ENCODE data around the gene USP2. TPM values are rescaled to one million over a fixed set of nuclear protein-coding genes. Genes with fewer than 3 reads are reported as not detected.

USP2 gene
- total RNA-seq, 1 donor from 2014 or later: 2.6 TPM

- H3K27me3 Mint-ChIP-seq (ENCODE audit: unreplicated experiment): peaks cover 19% of the 10 kb centered on the region
- H3K27ac Mint-ChIP-seq (ENCODE audit: unreplicated experiment): no peak overlapping the region
- no peaks in the 10 kb centered on the region for H3K36me3 Mint-ChIP-seq (ENCODE audit: unreplicated experiment)
- no peaks in the 10 kb centered on the region for H3K4me1 Mint-ChIP-seq (ENCODE audit: low read depth, unreplicated experiment)
- no peak for TF ChIP-seq CTCF (IDR thresholded peaks at IDR 0.05; ENCODE audit: partially characterized antibody, unreplicated experiment)
- DNase-seq: no peak
- no peak overlapping the region for H3K4me3 Mint-ChIP-seq (ENCODE audit: unreplicated experiment)
- peaks cover 5% of the 10 kb centered on the region for H3K9me3 Mint-ChIP-seq (ENCODE audit: unreplicated experiment)
Measured at GRCh38 chr11:119343726-119344125, 37.8 kb downstream of the USP2 start.

- peaks cover 5% of the 10 kb centered on the region for H3K9me3 Mint-ChIP-seq (ENCODE audit: unreplicated experiment)
- DNase-seq: no peak
- H3K27ac Mint-ChIP-seq (ENCODE audit: unreplicated experiment): no peak overlapping the region
- H3K4me3 Mint-ChIP-seq (ENCODE audit: unreplicated experiment): no peak overlapping the region
- no peaks in the 10 kb centered on the region for H3K36me3 Mint-ChIP-seq (ENCODE audit: unreplicated experiment)
- H3K27me3 Mint-ChIP-seq (ENCODE audit: unreplicated experiment): peaks cover 19% of the 10 kb centered on the region
- peaks cover 3% of the 10 kb centered on the region for H3K4me1 Mint-ChIP-seq (ENCODE audit: low read depth, unreplicated experiment)
- TF ChIP-seq CTCF (IDR thresholded peaks at IDR 0.05; ENCODE audit: partially characterized antibody, unreplicated experiment): no peak
Measured at GRCh38 chr11:119342362-119343130, 38.9 kb downstream of the USP2 start.

GRCh38 chr11:119342023-119342300, 39.5 kb downstream of the USP2 start:
- peaks cover 5% of the 10 kb centered on the region for H3K4me1 Mint-ChIP-seq (ENCODE audit: low read depth, unreplicated experiment)
- H3K27me3 Mint-ChIP-seq (ENCODE audit: unreplicated experiment): peaks cover 17% of the 10 kb centered on the region
- no peak overlapping the region for H3K27ac Mint-ChIP-seq (ENCODE audit: unreplicated experiment)
- no peaks in the 10 kb centered on the region for H3K36me3 Mint-ChIP-seq (ENCODE audit: unreplicated experiment)
- H3K4me3 Mint-ChIP-seq (ENCODE audit: unreplicated experiment): no peak overlapping the region
- TF ChIP-seq CTCF (IDR thresholded peaks at IDR 0.05; ENCODE audit: partially characterized antibody, unreplicated experiment): no peak
- peaks cover 5% of the 10 kb centered on the region for H3K9me3 Mint-ChIP-seq (ENCODE audit: unreplicated experiment)
- no peak for DNase-seq

- Mint-ChIP-seq H3K27me3 (ENCODE audit: unreplicated experiment) (peaks cover 17% of the 10 kb centered on the region), H3K4me3 (ENCODE audit: unreplicated experiment) (no peak overlapping the region), H3K9me3 (ENCODE audit: unreplicated experiment) (peaks cover 5% of the 10 kb centered on the region), H3K4me1 (ENCODE audit: low read depth, unreplicated experiment) (peaks cover 5% of the 10 kb centered on the region), H3K36me3 (ENCODE audit: unreplicated experiment) (no peaks in the 10 kb centered on the region), H3K27ac (ENCODE audit: unreplicated experiment) (no peak overlapping the region)
- TF ChIP-seq CTCF (IDR thresholded peaks at IDR 0.05; ENCODE audit: partially characterized antibody, unreplicated experiment): no peak
- no peak for DNase-seq
Measured at GRCh38 chr11:119341222-119342022, 40.1 kb downstream of the USP2 start.
